MM.1S (cell line): ENCODE results near the gene PPP1CC.

Experiments
- DNase-seq: peaks from one replicate; pipeline ENCODE4 v3.0.0-alpha.2; 2015
- H2AFZ ChIP-seq: fragments of 300-600 bp; sonication (generic); 2 replicates; pipeline ENCODE4 v1.6.0; 2016; ENCODE audit warnings: antibody characterized with exemption, low read length
- H3F3A ChIP-seq: fragments of 300-600 bp; sonication (generic); 2 replicates; pipeline ENCODE4 v1.6.1; 2016; ENCODE audit warnings: mild to moderate bottlenecking, antibody characterized with exemption, low read length, moderate library complexity, mixed read lengths; ENCODE audit not compliant: insufficient read depth
- H3K27ac ChIP-seq: fragments of 300-600 bp; sonication (generic); 2 replicates; pipeline ENCODE4 v1.5.1; 2016; ENCODE audit warnings: mild to moderate bottlenecking, low read length
- H3K27me3 ChIP-seq: fragments of 300-600 bp; sonication (generic); replicated peaks from 2 replicates; pipeline ENCODE4 v1.6.0; 2016; ENCODE audit warnings: low read length; ENCODE audit not compliant: insufficient read depth
- H3K36me3 ChIP-seq: fragments of 300-600 bp; sonication (generic); replicated peaks from 2 replicates; pipeline ENCODE4 v1.6.1; 2016; ENCODE audit warnings: mild to moderate bottlenecking, low read length, mixed read lengths; ENCODE audit not compliant: insufficient read depth
- H3K4me1 ChIP-seq: fragments of 300-600 bp; sonication (generic); 2 replicates; pipeline ENCODE4 v1.6.1; 2016; ENCODE audit warnings: low read length, mixed read lengths
- H3K4me2 ChIP-seq: fragments of 300-600 bp; sonication (generic); 2 replicates; pipeline ENCODE4 v1.6.0; 2016; ENCODE audit warnings: low read depth, low read length
- H3K4me3 ChIP-seq: fragments of 300-600 bp; sonication (generic); 2 replicates; pipeline ENCODE4 v1.5.1; 2016; ENCODE audit warnings: low read length, mixed read lengths
- H3K79me2 ChIP-seq: fragments of 300-600 bp; sonication (generic); 2 replicates; pipeline ENCODE4 v1.6.1; 2016; ENCODE audit warnings: mixed run types, low read length, mixed read lengths
- H3K9ac ChIP-seq: fragments of 300-600 bp; sonication (generic); 2 replicates; pipeline ENCODE4 v1.6.1; 2016; ENCODE audit warnings: low read length, mixed read lengths
- H3K9me2 ChIP-seq: fragments of 300-600 bp; sonication (generic); replicated peaks from 2 replicates; pipeline ENCODE4 v1.6.1; 2016; ENCODE audit warnings: mild to moderate bottlenecking, low read length, mixed read lengths; ENCODE audit not compliant: insufficient read depth
- H3K9me3 ChIP-seq: fragments of 300-600 bp; sonication (generic); replicated peaks from 2 replicates; pipeline ENCODE4 v1.6.1; 2016; ENCODE audit warnings: mild to moderate bottlenecking, low read length, mixed read lengths; ENCODE audit not compliant: insufficient read depth
- H4K20me1 ChIP-seq: fragments of 300-600 bp; sonication (generic); 2 replicates; pipeline ENCODE4 v1.6.1; 2016; ENCODE audit warnings: mild to moderate bottlenecking, low read length, moderate library complexity, mixed read lengths; ENCODE audit not compliant: insufficient read depth
- EZH2 ChIP-seq: fragments of 300-600 bp; sonication (generic); optimal IDR thresholded peaks from 2 replicates; pipeline ENCODE3; 2017; ENCODE audit warnings: low read depth, mild to moderate bottlenecking, antibody characterized with exemption, low read length, mixed read lengths
- EZH2phosphoT487 ChIP-seq: fragments of 300-600 bp; sonication (generic); IDR thresholded peaks from 2 replicates; pipeline ENCODE4 v1.6.1; 2018; ENCODE audit warnings: antibody characterized with exemption, low read length
- TF ChIP-seq, protein P1 (sequence below): fragments of 300-600 bp; sonication (generic); IDR thresholded peaks from 2 replicates; pipeline ENCODE4 v1.5.1; 2016; ENCODE audit warnings: antibody characterized with exemption, low read length, mixed read lengths

PPP1CC gene

DNA sequence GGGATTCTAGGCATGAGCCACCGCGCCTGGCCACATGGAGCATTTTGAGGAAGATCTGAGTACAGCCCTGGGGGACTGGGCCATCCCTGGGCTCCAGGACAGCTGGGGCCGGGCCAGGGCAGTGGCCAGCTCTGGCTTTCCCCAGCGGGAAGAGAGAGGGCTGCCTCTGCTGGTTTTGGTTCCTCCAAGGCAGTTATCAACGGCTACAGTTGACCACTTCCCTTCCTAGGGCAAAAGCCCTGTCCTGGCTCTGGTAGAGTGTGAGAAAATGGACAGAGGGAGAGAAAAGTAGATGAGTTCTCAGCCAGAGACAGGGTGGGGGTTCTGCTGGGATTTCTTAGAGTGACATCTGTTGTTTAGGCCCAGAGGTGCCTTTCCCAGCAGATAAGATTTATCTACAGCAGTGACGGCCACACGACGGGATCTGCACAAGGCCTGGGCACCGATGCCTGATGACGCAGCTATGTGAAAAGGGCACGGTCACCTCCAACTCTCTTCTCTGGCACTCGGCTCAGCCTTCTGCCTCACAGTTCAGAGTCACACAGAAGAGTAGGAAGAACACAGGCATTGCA lies 48.3 kb downstream of the PPP1CC start:
- Histone ChIP-seq H2AFZ (no peak overlapping the region), H3K27me3 (no peaks in the 10 kb centered on the region), H3K4me2 (no peak overlapping the region), H3K36me3 (no peaks in the 10 kb centered on the region), H3K4me1 (peaks cover 4% of the 10 kb centered on the region; the same call in 1 of the 2 replicates), H3K9me2 (no peaks in the 10 kb centered on the region), H3K9ac (no peak overlapping the region), H3K9me3 (no peaks in the 10 kb centered on the region), H3F3A (no peaks in the 10 kb centered on the region), H4K20me1 (no peaks in the 10 kb centered on the region), H3K27ac (no peak overlapping the region), H3K4me3 (no peak overlapping the region), H3K79me2 (no peaks in the 10 kb centered on the region)
- no peak for TF ChIP-seq EZH2
- TF ChIP-seq, protein P1, sequence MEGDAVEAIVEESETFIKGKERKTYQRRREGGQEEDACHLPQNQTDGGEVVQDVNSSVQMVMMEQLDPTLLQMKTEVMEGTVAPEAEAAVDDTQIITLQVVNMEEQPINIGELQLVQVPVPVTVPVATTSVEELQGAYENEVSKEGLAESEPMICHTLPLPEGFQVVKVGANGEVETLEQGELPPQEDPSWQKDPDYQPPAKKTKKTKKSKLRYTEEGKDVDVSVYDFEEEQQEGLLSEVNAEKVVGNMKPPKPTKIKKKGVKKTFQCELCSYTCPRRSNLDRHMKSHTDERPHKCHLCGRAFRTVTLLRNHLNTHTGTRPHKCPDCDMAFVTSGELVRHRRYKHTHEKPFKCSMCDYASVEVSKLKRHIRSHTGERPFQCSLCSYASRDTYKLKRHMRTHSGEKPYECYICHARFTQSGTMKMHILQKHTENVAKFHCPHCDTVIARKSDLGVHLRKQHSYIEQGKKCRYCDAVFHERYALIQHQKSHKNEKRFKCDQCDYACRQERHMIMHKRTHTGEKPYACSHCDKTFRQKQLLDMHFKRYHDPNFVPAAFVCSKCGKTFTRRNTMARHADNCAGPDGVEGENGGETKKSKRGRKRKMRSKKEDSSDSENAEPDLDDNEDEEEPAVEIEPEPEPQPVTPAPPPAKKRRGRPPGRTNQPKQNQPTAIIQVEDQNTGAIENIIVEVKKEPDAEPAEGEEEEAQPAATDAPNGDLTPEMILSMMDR: no peak
- no peak for TF ChIP-seq EZH2phosphoT487
- no peak for DNase-seq

DNA sequence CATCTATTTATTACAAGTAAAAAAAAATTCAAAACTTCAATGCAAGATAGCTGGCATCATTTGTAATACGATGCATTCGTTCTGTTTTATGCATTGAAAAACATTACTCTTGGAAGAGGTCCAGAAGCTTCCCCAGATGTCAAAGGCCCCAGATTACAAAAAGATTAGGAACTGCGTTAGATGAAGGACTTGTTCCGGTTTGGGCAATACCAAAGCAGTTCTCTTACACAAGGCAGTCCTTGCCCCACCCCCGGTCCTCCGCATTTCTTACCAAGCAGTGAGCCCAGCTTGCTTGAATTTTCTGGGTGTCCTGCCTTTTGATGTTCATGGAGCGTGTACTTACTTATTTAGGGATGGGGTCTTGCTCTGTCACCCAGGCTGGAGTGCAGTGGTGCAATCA lies 49.0 kb downstream of the PPP1CC start:
- Histone ChIP-seq H3K4me3 (no peak overlapping the region), H3K27ac (no peak overlapping the region), H3F3A (no peaks in the 10 kb centered on the region), H3K4me1 (peaks cover 4% of the 10 kb centered on the region; the same call in 1 of the 2 replicates), H3K4me2 (no peak overlapping the region), H3K9me2 (no peaks in the 10 kb centered on the region), H3K9me3 (no peaks in the 10 kb centered on the region), H2AFZ (no peak overlapping the region), H3K9ac (no peak overlapping the region), H4K20me1 (no peaks in the 10 kb centered on the region), H3K36me3 (no peaks in the 10 kb centered on the region), H3K27me3 (no peaks in the 10 kb centered on the region), H3K79me2 (no peaks in the 10 kb centered on the region)
- no peak for DNase-seq
- no peak for TF ChIP-seq EZH2phosphoT487
- TF ChIP-seq EZH2: no peak
- TF ChIP-seq, protein P1: no peak

DNA sequence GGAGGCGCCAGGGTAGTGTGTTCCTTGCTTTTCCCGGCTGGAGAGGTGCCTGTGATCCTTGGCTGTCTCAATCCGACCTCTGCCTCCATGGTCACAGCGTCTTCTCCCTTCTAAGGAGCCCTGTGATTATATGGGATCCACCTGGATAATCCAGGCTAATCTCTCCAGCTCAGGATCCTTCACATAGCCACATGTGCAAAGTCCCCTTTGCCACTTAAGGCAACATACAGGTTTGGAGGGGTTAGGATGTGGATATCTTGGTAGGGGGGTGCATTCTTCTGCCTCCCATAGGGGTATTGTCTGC lies 52.6 kb downstream of the PPP1CC start:
- no peaks in the 10 kb centered on the region for H3K9me2 ChIP-seq
- H4K20me1 ChIP-seq: no peaks in the 10 kb centered on the region
- no peak overlapping the region for H3K4me3 ChIP-seq
- H3K4me1 ChIP-seq: no peaks in the 10 kb centered on the region
- H2AFZ ChIP-seq: no peak overlapping the region
- H3K79me2 ChIP-seq: no peaks in the 10 kb centered on the region
- H3K9ac ChIP-seq: no peak overlapping the region
- no peak overlapping the region for H3K4me2 ChIP-seq
- H3K27me3 ChIP-seq: no peaks in the 10 kb centered on the region
- no peak for TF ChIP-seq EZH2phosphoT487
- no peak for TF ChIP-seq EZH2
- TF ChIP-seq, protein P1: no peak
- H3K27ac ChIP-seq: no peak overlapping the region
- no peaks in the 10 kb centered on the region for H3K9me3 ChIP-seq
- H3K36me3 ChIP-seq: no peaks in the 10 kb centered on the region
- no peak for DNase-seq
- H3F3A ChIP-seq: no peaks in the 10 kb centered on the region
